ENCODE results near the gene DFFB.

GRCh38 chr1:3820316-3820715 lies 37.0 kb upstream of the DFFB start:
- TF ChIP-seq POLR2A (IDR thresholded peaks at IDR 0.05; ENCODE audit: low read length) (no peak), GATA1 (IDR thresholded peaks at IDR 0.05; ENCODE audit: low read depth, low read length) (no peak)
